22Rv1 (cell line): ENCODE results near the gene NPFFR1.

Source experiments
- CTCF ChIP-seq: fragments of 450-650 bp; IDR thresholded peaks from 2 replicates; pipeline ENCODE4 v1.5.1; 2017; ENCODE audit warnings: mild to moderate bottlenecking
- ZFX ChIP-seq: fragments of 450-650 bp; IDR thresholded peaks from 2 replicates; pipeline ENCODE4 v1.6.1; 2017; ENCODE audit warnings: antibody characterized with exemption, borderline replicate concordance

DNA sequence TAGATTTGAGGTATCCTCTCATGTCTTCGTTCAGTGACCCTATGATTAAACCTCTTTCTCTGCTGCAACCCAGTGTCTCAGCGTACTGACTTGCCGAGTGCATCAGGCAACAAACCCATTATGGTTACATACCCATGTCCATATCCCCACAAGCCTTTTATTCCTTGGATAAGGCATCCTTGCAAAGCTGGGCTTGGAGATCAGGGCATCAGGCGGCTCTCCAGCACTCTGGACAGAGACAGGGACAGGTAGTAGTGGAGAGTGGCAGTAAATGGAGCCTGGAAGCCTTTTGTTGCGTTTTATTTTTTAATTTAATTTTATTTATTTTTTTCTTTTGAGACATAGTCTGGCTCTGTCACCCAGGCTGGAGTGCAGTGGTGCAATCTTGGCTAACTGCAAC is 32.0 kb upstream of the NPFFR1 start:
- TF ChIP-seq CTCF (no peak), ZFX (no peak)
